ENCODE measurements around the gene CDC123. TPM values are rescaled to one million over a fixed set of nuclear protein-coding genes. Genes with fewer than 3 reads are reported as not detected.
"Not testable (repeated sequence)": the region's sequence is repeated elsewhere in the genome, so short reads cannot be mapped to it uniquely, and the experiment has no call there.

The CDC123 gene
- total RNA-seq, 1 experiment from 2014 or later, result 153 TPM

GRCh38 chr10:12271210-12271540, 75.2 kb downstream of the CDC123 start (continued):
- no peak for TF ChIP-seq IRF2 (CRISPR knock-in tag; IDR thresholded peaks at IDR 0.05; ENCODE audit: borderline replicate concordance, low read depth)
- no peak for TF ChIP-seq FOXK1 (CRISPR knock-in tag; IDR thresholded peaks at IDR 0.05)

DNA sequence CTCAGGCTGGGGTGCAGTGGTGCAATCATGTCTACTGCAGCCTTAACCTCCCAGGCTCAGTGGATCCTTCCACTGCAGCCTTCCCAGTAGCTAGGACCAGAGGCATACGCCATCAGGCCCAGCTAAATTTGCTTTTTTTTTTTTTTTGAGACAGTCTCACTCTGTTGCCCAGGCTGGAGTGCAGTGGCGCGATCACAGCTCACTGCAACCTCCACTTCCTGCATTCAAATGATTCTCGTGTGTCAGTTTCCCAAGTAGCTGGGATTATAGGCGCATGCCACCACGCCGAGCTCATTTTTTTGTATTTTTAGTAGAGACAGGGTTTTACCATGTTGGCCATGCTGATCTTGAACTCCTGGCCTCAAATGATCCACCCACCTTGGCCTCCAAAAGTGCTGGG, 81.9 kb downstream of the CDC123 start:
- ATAC-seq; H3K27me3 Mint-ChIP-seq (ENCODE audit: low read depth); H3K4me3 Mint-ChIP-seq; POLR2A ChIA-PET; H3K9me3 Mint-ChIP-seq; H3K4me1 Mint-ChIP-seq; DNase-seq (ENCODE audit: low spot score); H3K27ac Mint-ChIP-seq; H3K36me3 Mint-ChIP-seq: not testable (repeated sequence)
- CTCF ChIA-PET, result interaction anchor here (0.7 to 1.6 kb wide), 3 partner anchors 40 to 379 kb away, joined by 3 to 6 read pairs (median 4); no protein-coding TSS in a partner anchor

DNA sequence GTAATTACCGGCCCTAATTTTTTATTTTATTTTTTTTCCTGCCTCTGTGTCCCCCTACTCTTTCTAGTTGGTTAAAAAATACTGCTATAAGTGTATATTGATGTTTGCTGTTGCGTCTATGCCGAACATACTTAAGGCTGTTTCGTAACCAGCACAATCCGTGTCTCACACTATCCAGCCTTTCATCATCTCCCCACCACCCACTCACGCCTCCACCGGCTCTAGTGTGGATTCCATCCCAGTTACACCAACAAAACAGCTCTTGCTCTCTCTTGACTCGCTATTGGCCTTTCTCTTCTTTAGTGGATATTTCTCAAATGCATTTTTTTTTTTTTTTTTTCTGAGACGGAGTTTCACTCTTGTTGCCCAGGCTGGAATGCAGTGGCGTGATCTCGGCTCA, 83.3 kb downstream of the CDC123 start:
- TF ChIP-seq NFATC4 (CRISPR knock-in tag; IDR thresholded peaks at IDR 0.05), result no peak
- TF ChIP-seq, protein P1, sequence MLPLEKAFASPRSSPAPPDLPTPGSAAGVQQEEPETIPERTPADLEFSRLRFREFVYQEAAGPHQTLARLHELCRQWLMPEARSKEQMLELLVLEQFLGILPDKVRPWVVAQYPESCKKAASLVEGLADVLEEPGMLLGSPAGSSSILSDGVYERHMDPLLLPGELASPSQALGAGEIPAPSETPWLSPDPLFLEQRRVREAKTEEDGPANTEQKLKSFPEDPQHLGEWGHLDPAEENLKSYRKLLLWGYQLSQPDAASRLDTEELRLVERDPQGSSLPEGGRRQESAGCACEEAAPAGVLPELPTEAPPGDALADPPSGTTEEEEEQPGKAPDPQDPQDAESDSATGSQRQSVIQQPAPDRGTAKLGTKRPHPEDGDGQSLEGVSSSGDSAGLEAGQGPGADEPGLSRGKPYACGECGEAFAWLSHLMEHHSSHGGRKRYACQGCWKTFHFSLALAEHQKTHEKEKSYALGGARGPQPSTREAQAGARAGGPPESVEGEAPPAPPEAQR (CRISPR knock-in tag; IDR thresholded peaks at IDR 0.05), result no peak
- no peak for TF ChIP-seq PRDM15 (CRISPR knock-in tag; IDR thresholded peaks at IDR 0.05)
- TF ChIP-seq NFE2L1 (CRISPR knock-in tag; IDR thresholded peaks at IDR 0.05), result no peak
- TF ChIP-seq, protein P2, sequence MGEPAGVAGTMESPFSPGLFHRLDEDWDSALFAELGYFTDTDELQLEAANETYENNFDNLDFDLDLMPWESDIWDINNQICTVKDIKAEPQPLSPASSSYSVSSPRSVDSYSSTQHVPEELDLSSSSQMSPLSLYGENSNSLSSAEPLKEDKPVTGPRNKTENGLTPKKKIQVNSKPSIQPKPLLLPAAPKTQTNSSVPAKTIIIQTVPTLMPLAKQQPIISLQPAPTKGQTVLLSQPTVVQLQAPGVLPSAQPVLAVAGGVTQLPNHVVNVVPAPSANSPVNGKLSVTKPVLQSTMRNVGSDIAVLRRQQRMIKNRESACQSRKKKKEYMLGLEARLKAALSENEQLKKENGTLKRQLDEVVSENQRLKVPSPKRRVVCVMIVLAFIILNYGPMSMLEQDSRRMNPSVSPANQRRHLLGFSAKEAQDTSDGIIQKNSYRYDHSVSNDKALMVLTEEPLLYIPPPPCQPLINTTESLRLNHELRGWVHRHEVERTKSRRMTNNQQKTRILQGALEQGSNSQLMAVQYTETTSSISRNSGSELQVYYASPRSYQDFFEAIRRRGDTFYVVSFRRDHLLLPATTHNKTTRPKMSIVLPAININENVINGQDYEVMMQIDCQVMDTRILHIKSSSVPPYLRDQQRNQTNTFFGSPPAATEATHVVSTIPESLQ (CRISPR knock-in tag; IDR thresholded peaks at IDR 0.05), result no peak
- TF ChIP-seq IRF2 (CRISPR knock-in tag; IDR thresholded peaks at IDR 0.05; ENCODE audit: borderline replicate concordance, low read depth), result no peak
- TF ChIP-seq ZNF532 (CRISPR knock-in tag; IDR thresholded peaks at IDR 0.05; ENCODE audit: borderline replicate concordance), result no peak
- TF ChIP-seq NR1H2 (CRISPR knock-in tag; IDR thresholded peaks at IDR 0.05), result no peak
- TF ChIP-seq ZNF512 (CRISPR knock-in tag; IDR thresholded peaks at IDR 0.05; ENCODE audit: borderline replicate concordance), result no peak
- no peak for TF ChIP-seq FOXP1 (CRISPR knock-in tag; IDR thresholded peaks at IDR 0.05; ENCODE audit: borderline replicate concordance)
- TF ChIP-seq ERG (CRISPR knock-in tag; IDR thresholded peaks at IDR 0.05), result no peak
- ATAC-seq (no peak), DNase-seq (ENCODE audit: low spot score) (no peak)
- ChIA-PET CTCF (interaction anchor here (0.7 kb wide), 1 partner anchor 796 kb away, joined by 3 read pairs; no protein-coding TSS in a partner anchor), POLR2A (no interaction called here)
- Mint-ChIP-seq H3K4me1 (no peaks in the 10 kb centered on the region), H3K9me3 (peaks cover 6% of the 10 kb centered on the region), H3K27me3 (ENCODE audit: low read depth) (no peaks in the 10 kb centered on the region; the same call in 1 of the 2 replicates), H3K27ac (no peak overlapping the region), H3K36me3 (peaks cover 2% of the 10 kb centered on the region; the same call in 1 of the 2 replicates), H3K4me3 (no peak overlapping the region)
